SKM-1 (cell line): ENCODE results near the gene MRTFA.

Experiments
- DNase-seq: peaks from one replicate; lab custom pipeline; 2025; ENCODE audit not compliant: unreplicated experiment; lab: John Stamatoyannopoulos, UW

MRTFA gene

DNA sequence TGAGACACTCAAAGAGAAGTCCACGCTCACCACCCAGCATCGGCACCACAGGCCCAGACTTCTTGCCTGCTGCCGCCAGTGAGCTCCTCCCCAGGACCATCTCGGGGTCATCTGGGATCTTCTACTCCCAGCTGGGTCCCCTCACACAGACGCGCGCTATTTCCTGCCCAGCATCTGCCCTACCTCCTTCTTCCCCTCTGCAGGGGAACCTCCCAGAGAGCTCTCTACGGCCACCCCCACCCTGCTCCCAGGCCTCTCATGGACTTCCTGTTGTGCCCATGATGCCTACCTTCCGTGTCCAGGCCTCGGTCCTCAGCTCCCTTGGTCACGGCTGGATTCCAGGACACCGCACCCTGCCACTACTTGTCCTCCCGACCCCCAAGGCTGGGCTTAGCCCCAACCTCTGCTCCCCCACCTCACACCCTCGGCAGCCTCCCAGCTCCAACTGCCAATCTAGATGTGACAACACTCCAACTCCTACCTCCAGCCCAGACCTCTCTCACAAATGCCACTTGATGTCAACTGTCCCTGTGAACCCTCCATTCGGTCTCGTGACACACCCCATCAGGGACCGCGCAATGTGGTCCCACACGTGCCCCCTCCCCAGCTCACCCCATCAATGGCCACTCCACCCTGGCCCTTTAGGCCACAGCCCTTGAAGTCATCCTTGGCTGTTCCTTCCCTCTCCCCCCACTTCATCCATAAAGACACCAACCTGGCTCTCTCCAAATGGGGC lies 220.8 kb downstream of the MRTFA start:
- DNase-seq, result no peak

GRCh38 chr22:40414838-40415505 lies 221.5 kb downstream of the MRTFA start:
- no peak for DNase-seq

- DNase-seq, result no peak
These were observed 222.2 kb downstream of the MRTFA start for GRCh38 chr22:40414311-40414710.

DNA sequence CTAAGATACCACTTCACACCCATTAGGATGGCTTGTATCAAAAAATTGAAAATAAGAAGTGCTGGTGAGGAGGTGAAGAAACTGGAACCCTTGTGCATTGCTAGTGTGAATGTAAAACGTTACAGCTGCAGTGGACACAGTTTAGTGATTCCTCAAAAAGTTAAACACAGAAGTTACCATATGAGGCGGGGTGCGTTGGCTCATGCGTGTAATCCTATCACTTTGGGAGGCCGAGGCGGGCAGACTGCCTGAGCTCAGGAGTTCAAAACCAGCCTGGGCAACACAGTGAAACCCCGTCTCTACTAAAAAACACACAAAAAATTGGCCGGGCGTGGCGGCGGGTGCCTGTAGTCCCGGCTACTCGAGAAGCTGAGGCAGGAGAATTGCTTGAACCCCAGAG lies 222.6 kb downstream of the MRTFA start:
- DNase-seq, result no peak

- no peak for DNase-seq
These were observed 224.1 kb downstream of the MRTFA start for GRCh38 chr22:40412441-40412840.

- no peak for DNase-seq
These were observed 225.0 kb downstream of the MRTFA start for GRCh38 chr22:40411506-40411861.

DNA sequence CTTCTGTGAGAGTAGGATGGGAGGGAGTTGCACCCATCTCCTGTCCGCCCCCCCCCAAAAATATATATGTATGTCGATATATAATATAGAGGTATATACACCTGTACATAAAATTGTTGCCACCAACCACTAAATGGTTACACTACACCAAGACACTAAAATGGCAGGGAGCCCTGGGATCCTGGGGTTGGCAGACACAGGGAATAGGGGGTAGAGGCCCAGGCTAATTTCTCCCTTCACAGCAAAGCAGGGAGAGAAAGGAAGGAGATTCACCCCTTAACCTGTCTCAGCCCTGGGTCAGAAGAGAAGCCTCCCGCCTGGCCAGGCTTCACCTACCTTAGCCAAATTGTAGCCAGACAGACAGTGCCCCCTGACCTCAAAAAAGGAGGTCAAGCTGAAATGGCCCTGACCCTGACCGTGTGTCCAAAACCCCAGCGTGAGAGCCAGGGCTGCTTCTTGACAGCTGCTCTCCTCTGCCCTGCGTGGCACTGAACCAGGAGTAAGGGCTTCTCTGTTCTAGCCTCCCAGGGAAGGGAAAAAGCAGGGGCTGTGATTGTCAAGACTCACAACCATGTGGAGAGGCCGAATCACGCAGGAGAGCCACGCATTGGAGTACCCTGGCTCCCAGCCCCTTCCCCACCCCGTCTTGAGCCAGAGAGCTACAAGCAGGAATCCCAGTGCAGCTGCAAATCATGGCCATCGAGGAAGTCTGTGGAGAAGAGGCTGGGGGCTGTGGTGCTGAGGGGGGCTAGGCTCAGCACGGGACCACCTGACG lies 225.6 kb downstream of the MRTFA start:
- DNase-seq, result no peak

DNA sequence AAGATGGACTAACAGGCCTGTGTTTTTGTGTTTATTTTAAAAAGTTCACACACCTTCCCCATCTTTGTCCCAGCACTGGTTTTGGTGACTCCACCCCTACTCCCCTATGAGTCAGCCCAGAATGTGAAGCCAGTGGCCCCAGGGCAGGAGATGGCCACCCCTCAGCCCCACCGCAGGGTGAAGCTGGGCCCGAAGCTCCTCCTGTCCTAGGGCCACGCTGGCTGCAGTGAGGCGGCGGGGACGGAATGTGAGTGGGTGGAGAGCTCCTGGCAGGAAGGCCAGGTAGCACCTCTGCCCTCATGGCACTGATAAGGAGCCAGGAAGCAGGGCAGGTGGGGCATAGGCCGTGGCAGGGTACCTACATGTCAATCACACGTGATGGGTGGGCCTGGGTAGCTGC lies 226.2 kb downstream of the MRTFA start:
- no peak for DNase-seq

- no peak for DNase-seq
These were observed 226.9 kb downstream of the MRTFA start for GRCh38 chr22:40409613-40410113.

DNA sequence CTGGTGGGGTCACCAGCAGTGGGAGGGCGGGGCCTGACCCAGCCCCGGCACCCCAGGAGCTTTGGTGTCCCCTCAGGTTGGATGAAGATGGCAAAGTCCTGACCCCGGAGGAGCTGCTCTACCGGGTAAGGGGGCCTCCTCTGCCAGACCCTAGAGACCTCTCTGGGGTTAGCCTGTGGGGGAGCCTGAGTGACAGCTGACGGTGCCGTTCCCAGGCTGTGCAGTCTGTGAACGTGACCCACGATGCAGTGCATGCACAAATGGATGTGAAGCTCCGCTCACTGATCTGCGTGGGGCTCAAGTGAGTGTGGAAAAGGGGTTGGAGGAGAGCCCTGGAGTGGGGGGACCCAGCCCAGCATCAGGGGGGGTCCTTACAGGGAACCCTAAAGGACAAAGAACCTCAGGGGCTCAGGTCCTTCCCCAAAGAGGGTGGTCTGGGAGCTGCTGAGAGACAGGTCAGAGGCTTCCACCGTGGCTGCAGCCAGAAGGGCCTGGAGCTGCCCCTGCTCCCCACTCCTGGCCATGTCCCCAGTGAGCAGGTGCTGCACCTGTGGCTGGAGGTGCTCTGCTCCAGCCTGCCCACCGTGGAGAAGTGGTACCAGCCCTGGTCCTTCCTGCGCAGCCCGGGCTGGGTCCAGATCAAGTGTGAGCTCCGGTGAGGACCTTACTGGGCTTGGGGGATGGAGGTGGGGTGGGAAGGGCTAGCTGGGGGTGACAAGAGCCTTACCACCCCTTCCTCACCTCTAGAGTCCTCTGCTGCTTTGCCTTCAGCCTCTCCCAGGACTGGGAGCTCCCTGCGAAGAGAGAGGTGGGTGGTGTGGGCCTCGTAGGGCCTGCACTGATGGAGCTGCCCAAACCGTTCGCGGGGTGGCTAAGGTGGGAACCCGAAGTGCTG lies 227.6 kb downstream of the MRTFA start:
- no peak for DNase-seq

DNA sequence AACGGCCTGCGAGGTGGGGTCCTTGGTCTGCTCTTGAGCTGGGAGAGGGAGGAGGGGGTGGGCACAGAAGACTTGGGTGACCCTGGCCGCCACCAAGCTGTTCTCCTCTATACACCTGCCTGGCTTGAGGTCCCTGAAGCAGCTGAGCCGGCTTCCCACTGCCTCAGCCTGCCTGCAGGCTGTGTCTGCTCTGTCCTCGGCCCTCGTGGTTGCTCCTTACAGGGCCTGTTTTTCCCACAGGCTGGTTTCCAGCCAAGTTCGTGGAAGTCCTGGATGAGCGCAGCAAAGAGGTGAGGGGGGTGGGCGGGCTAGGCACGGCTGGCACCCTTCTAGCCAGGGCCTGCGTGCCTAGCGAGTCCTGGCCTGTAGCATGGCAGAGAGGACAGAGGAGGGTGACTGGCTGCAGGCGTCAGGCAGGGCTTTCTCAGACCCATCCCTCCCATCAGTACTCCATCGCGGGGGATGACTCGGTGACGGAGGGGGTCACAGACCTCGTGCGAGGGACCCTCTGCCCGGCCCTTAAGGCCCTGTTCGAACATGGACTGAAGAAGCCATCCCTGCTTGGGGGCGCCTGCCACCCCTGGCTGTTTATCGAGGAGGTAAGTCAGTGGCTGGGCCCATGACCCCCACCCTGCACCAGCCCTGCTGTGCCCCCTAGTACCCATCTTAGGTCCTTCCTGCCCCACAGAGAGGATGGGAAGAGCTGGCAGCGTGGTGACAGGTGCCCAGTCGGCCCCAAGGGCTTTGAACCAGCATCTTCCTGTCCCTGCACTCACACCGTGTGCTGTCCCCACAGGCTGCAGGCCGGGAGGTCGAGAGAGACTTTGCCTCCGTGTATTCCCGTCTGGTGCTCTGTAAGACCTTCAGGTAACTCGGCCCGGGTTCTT lies 228.4 kb downstream of the MRTFA start:
- no peak for DNase-seq

DNA sequence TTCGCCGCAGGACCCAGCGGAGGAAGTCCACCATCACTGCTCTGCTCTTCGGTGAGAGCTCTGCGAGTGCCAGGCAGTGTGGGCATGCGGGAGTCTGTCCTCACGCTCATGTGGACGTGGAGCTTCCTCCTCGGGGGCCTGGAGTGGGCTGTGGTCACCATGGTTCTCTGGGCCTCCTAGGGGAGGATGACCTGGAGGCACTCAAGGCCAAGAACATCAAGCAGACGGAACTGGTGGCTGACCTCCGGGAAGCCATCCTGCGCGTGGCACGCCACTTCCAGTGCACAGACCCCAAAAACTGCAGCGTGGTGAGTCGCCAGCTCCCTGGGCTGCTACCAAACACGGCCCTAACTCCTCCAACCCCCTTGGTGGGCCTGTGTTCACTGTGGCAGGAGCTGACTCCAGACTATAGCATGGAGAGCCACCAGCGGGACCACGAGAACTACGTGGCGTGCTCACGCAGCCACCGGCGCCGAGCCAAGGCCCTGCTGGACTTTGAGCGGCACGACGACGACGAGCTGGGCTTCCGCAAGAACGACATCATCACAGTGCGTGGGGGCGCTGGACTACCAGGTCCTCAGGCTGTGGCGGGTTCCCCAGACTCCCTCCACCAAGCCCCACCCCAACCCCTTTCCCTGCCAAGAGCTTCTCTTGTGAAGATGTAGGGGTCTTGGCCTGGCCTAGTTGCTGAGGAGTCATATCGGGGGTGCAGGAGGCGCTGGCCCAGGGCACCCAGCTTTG lies 229.3 kb downstream of the MRTFA start:
- no peak for DNase-seq

- no peak for DNase-seq
These were observed 230.2 kb downstream of the MRTFA start for GRCh38 chr22:40406063-40406890.

GRCh38 chr22:40405178-40406062 lies 231.1 kb downstream of the MRTFA start:
- DNase-seq, result no peak

DNA sequence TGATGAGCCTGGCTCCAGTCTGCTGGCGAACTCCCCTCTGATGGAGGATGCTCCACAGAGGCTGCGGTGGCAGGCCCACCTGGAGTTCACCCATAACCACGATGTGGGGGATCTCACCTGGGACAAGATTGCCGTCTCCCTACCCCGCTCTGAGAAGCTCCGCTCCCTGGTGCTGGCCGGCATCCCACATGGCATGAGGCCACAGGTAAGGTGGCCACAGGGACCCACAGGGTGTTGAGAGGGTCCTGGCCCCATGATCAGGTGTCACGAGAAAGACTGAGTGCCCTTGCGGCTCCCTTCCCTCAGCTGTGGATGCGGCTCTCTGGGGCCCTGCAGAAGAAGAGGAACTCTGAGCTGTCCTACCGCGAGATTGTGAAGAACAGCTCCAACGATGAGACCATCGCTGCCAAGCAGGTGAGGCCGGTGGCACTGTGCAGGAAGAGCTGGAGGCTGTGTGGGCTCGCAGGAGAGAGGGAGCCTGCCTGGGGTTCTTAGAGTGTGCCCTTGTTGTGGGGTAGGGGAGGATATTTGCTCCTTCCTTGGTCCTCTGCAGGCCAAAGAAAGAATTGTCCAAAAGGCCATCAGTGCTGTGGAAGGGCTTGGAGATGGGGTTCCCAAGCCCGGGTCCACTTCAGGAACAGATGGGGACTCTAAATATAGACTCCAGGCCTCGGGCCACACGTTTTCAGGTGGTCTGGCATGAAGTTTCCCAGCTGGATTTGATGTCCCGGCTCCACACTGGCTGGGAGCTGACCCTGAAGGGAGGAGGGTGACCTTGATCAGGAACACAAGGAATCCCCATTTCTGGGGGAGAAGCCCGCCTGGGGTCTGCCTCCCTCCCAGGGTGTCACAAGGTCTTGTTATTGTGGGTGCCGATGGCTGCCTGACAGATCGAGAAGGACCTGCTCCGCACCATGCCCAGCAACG lies 232.0 kb downstream of the MRTFA start:
- no peak for DNase-seq

DNA sequence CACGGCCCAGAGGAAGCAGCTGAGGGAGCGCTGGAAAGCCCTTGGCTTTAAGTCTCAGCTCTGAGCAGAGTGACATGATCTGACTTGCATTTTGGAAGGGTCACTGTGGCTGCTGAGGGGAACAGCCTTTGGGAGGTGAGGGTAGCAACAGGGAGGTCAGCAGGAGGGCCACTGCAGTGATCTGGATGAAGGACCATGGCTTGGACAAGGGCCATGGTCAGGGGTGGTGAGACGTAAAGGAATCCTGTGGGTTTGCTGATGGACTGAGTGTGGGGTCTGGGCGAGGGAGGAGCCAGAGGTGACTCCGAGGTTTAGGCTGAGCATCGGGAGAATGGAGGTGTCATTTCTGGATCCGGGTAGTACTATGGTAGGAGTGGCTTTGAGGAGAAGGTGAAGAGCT lies 232.9 kb downstream of the MRTFA start:
- DNase-seq, result no peak
